GM13977 (cell line): ENCODE measurements around the gene NANOS3.

ENCODE experiments used
- DNase-seq: peaks from one replicate; pipeline ENCODE4 v3.0.0; 2012; ENCODE audit warnings: low spot score
- CTCF ChIP-seq: IDR thresholded peaks from 2 replicates; pipeline ENCODE4 v1.5.1; 2012; ENCODE audit warnings: mild to moderate bottlenecking, control low read depth; ENCODE audit not compliant: insufficient read depth; ENCODE audit errors: extremely low read depth, missing control alignments
- in situ Hi-C: fragments of 300-500 bp; cut with MboI; formaldehyde crosslinking; loops from one replicate; pipeline ENCODE4 v1.12.0; 2022; ENCODE audit warnings: low sequenced_read_pairs, low pct_unique_long_range_greater_than_20kb, mixed read lengths, inconsistent platforms; ENCODE audit not compliant: unreplicated experiment

Gene NANOS3

GRCh38 chr19:13839938-13840304, 37.0 kb upstream of the NANOS3 start:
- in situ Hi-C loops, result no loop called here
- no peak for DNase-seq
- no peak for TF ChIP-seq CTCF

GRCh38 chr19:13840305-13841085, 36.4 kb upstream of the NANOS3 start:
- DNase-seq, result no peak
- in situ Hi-C loops, result no loop called here
- TF ChIP-seq CTCF, result no peak

GRCh38 chr19:13841086-13841961, 35.6 kb upstream of the NANOS3 start:
- DNase-seq, result no peak
- in situ Hi-C loops, result no loop called here
- no peak for TF ChIP-seq CTCF

GRCh38 chr19:13841962-13842290, 35.0 kb upstream of the NANOS3 start:
- in situ Hi-C loops, result no loop called here

GRCh38 chr19:13842291-13843103, 34.4 kb upstream of the NANOS3 start:
- peak; percentile 27 for TF ChIP-seq CTCF
- DNase-seq, result peak; percentile 91

More at GRCh38 chr19:13841962-13842290, 35.0 kb upstream of the NANOS3 start:
- DNase-seq, result no peak
- TF ChIP-seq CTCF, result no peak

More at GRCh38 chr19:13842291-13843103, 34.4 kb upstream of the NANOS3 start:
- in situ Hi-C loops, result no loop called here
